HAP-1 (cell line): Measurements from ENCODE around the gene SYCP3.

Experiments used
- DNase-seq, 2 experiments: peaks; one replicate each; pipeline ENCODE4 v3.0.0-alpha.2; 2016 to 2020; ENCODE audit warnings: low spot score in 2 of 2
- H3K27me3 ChIP-seq: fragments of 250-450 bp; sonication (Bioruptor Pico); 2 replicates; pipeline ENCODE4 v1.5.1; 2020; ENCODE audit warnings: low read depth, mild to moderate bottlenecking, moderate library complexity
- H3K36me3 ChIP-seq: fragments of 250-450 bp; sonication (Bioruptor Pico); replicated peaks from 2 replicates; pipeline ENCODE4 v1.5.1; 2020; ENCODE audit warnings: mild to moderate bottlenecking
- H3K4me1 ChIP-seq: fragments of 250-450 bp; sonication (Bioruptor Pico); 2 replicates; pipeline ENCODE4 v1.5.1; 2020; ENCODE audit warnings: mild to moderate bottlenecking
- H3K4me3 ChIP-seq: fragments of 250-450 bp; sonication (Bioruptor Pico); 2 replicates; pipeline ENCODE4 v1.5.1; 2020; ENCODE audit warnings: mild to moderate bottlenecking, moderate library complexity
- H3K9me3 ChIP-seq: fragments of 250-450 bp; sonication (Bioruptor Pico); 2 replicates; pipeline ENCODE4 v1.5.1; 2020; ENCODE audit warnings: mild to moderate bottlenecking, moderate library complexity
- in situ Hi-C: fragments of 300-500 bp; cut with MboI; formaldehyde crosslinking; loops from 3 replicates; pipeline ENCODE4 v1.14.3; 2020; ENCODE audit warnings: low sequenced_read_pairs, inconsistent platforms, mixed read lengths

The SYCP3 gene

GRCh38 chr12:101773650-101774162, 34.4 kb upstream of the SYCP3 start:
- H3K4me1 ChIP-seq, result no peaks in the 10 kb centered on the region
- in situ Hi-C loops, result no loop called here
- H3K27me3 ChIP-seq, result no peaks in the 10 kb centered on the region
- no peaks in the 10 kb centered on the region for H3K9me3 ChIP-seq
- no peak overlapping the region for H3K4me3 ChIP-seq
- DNase-seq, result peak; percentile 70 to 78
- no peaks in the 10 kb centered on the region; the same call in none of the 2 replicates for H3K36me3 ChIP-seq

GRCh38 chr12:101772012-101772775, 32.9 kb upstream of the SYCP3 start:
- Histone ChIP-seq H3K4me3 (no peak overlapping the region), H3K36me3 (no peaks in the 10 kb centered on the region; the same call in none of the 2 replicates), H3K9me3 (no peaks in the 10 kb centered on the region), H3K4me1 (no peaks in the 10 kb centered on the region), H3K27me3 (no peaks in the 10 kb centered on the region)
- no peak for DNase-seq
- in situ Hi-C loops, result no loop called here

- in situ Hi-C loops, result loop anchor here (5.0 kb wide), 1 partner anchor 67 kb away; no protein-coding TSS in a partner anchor
- no peaks in the 10 kb centered on the region for H3K27me3 ChIP-seq
- no peak overlapping the region for H3K4me3 ChIP-seq
- no peak for DNase-seq
- H3K36me3 ChIP-seq, result no peaks in the 10 kb centered on the region; the same call in none of the 2 replicates
- no peaks in the 10 kb centered on the region for H3K9me3 ChIP-seq
- no peaks in the 10 kb centered on the region for H3K4me1 ChIP-seq
These were observed 30.6 kb upstream of the SYCP3 start for GRCh38 chr12:101769865-101770264.

GRCh38 chr12:101768781-101769180, 29.5 kb upstream of the SYCP3 start:
- in situ Hi-C loops, result loop anchor here (5.0 kb wide), 1 partner anchor 69 kb away; no protein-coding TSS in a partner anchor
- DNase-seq, result no peak
- H3K4me1 ChIP-seq, result no peaks in the 10 kb centered on the region
- no peaks in the 10 kb centered on the region for H3K9me3 ChIP-seq
- H3K4me3 ChIP-seq, result no peak overlapping the region
- H3K27me3 ChIP-seq, result no peaks in the 10 kb centered on the region
- no peaks in the 10 kb centered on the region; the same call in none of the 2 replicates for H3K36me3 ChIP-seq

- in situ Hi-C loops, result loop anchor here (5.0 kb wide), 1 partner anchor 70 kb away; no protein-coding TSS in a partner anchor
- Histone ChIP-seq H3K4me1 (no peaks in the 10 kb centered on the region), H3K4me3 (no peak overlapping the region), H3K36me3 (no peaks in the 10 kb centered on the region; the same call in none of the 2 replicates), H3K27me3 (no peaks in the 10 kb centered on the region), H3K9me3 (no peaks in the 10 kb centered on the region)
- DNase-seq, result no peak
These were observed 28.3 kb upstream of the SYCP3 start for GRCh38 chr12:101767537-101767936.

GRCh38 chr12:101764051-101764792, 25.0 kb upstream of the SYCP3 start:
- in situ Hi-C loops, result no loop called here
- Histone ChIP-seq H3K36me3 (peaks cover 5% of the 10 kb centered on the region), H3K4me3 (no peak overlapping the region), H3K27me3 (no peaks in the 10 kb centered on the region), H3K9me3 (no peaks in the 10 kb centered on the region), H3K4me1 (no peaks in the 10 kb centered on the region)
- no peak for DNase-seq

GRCh38 chr12:101763246-101763931, 24.1 kb upstream of the SYCP3 start:
- Histone ChIP-seq H3K27me3 (no peaks in the 10 kb centered on the region), H3K36me3 (peaks cover 5% of the 10 kb centered on the region), H3K4me3 (no peak overlapping the region), H3K4me1 (no peaks in the 10 kb centered on the region), H3K9me3 (no peaks in the 10 kb centered on the region)
- no peak for DNase-seq
- in situ Hi-C loops, result no loop called here

GRCh38 chr12:101761781-101762180, 22.5 kb upstream of the SYCP3 start:
- Histone ChIP-seq H3K4me3 (no peak overlapping the region), H3K27me3 (no peaks in the 10 kb centered on the region), H3K4me1 (no peaks in the 10 kb centered on the region), H3K9me3 (no peaks in the 10 kb centered on the region), H3K36me3 (0 out of 2 replicates have a peak, but pooled peaks cover 5% of the 10 kb centered on the region)
- in situ Hi-C loops, result no loop called here
- peak in 1 of 2 experiments; percentile 11 for DNase-seq

- DNase-seq, result no peak
- Histone ChIP-seq H3K27me3 (no peaks in the 10 kb centered on the region), H3K4me3 (no peak overlapping the region), H3K9me3 (no peaks in the 10 kb centered on the region), H3K36me3 (0 out of 2 replicates have a peak, but pooled peaks cover 5% of the 10 kb centered on the region), H3K4me1 (no peaks in the 10 kb centered on the region)
- in situ Hi-C loops, result no loop called here
These were observed 22.1 kb upstream of the SYCP3 start for GRCh38 chr12:101761350-101761749.

- H3K4me1 ChIP-seq, result no peaks in the 10 kb centered on the region
- no peaks in the 10 kb centered on the region for H3K27me3 ChIP-seq
- no peak overlapping the region for H3K4me3 ChIP-seq
- H3K9me3 ChIP-seq, result no peaks in the 10 kb centered on the region
- H3K36me3 ChIP-seq, result peaks cover 15% of the 10 kb centered on the region
- in situ Hi-C loops, result loop anchor here (10.0 kb wide), 1 partner anchor 345 kb away; no protein-coding TSS in a partner anchor
- DNase-seq, result peak; percentile 28 to 30
These were observed 20.3 kb upstream of the SYCP3 start for GRCh38 chr12:101759396-101760047.

- in situ Hi-C loops, result loop anchor here (10.0 kb wide), 1 partner anchor 335 kb away; no protein-coding TSS in a partner anchor
- H3K9me3 ChIP-seq, result no peaks in the 10 kb centered on the region
- no peaks in the 10 kb centered on the region for H3K27me3 ChIP-seq
- DNase-seq, result peak in 1 of 2 experiments; percentile 33
- no peak overlapping the region for H3K4me3 ChIP-seq
- H3K4me1 ChIP-seq, result peaks cover 5% of the 10 kb centered on the region; the same call in 1 of the 2 replicates
- peaks cover 33% of the 10 kb centered on the region for H3K36me3 ChIP-seq
These were observed 10.9 kb upstream of the SYCP3 start for GRCh38 chr12:101750152-101750551.

GRCh38 chr12:101749657-101750056, 10.4 kb upstream of the SYCP3 start:
- Histone ChIP-seq H3K4me1 (peaks cover 5% of the 10 kb centered on the region; the same call in 1 of the 2 replicates), H3K36me3 (peaks cover 35% of the 10 kb centered on the region), H3K27me3 (no peaks in the 10 kb centered on the region), H3K9me3 (no peaks in the 10 kb centered on the region), H3K4me3 (no peak overlapping the region)
- in situ Hi-C loops, result loop anchor here (10.0 kb wide), 1 partner anchor 335 kb away; no protein-coding TSS in a partner anchor
- no peak for DNase-seq

- H3K4me3 ChIP-seq, result no peak overlapping the region
- DNase-seq, result no peak
These were observed 9.6 kb upstream of the SYCP3 start for GRCh38 chr12:101748907-101749306.

More at GRCh38 chr12:101748907-101749306, 9.6 kb upstream of the SYCP3 start:
- no peaks in the 10 kb centered on the region for H3K9me3 ChIP-seq
- peaks cover 42% of the 10 kb centered on the region for H3K36me3 ChIP-seq
- no peaks in the 10 kb centered on the region for H3K27me3 ChIP-seq
- in situ Hi-C loops, result no loop called here
- H3K4me1 ChIP-seq, result peaks cover 5% of the 10 kb centered on the region; the same call in 1 of the 2 replicates
